HG02970 (cell line): ENCODE results near the gene TMED4.
"Not testable (repeated sequence)": the region's sequence is repeated elsewhere in the genome, so short reads cannot be mapped to it uniquely, and the experiment has no call there.

ENCODE experiments used
- ATAC-seq: cut with Tn5 transposase; IDR thresholded peaks from one replicate; pipeline ENCODE4 v1.9.1; 2021; ENCODE audit warnings: mild to moderate bottlenecking, moderate library complexity, moderate number of reproducible peaks; ENCODE audit not compliant: unreplicated experiment, low FRiP score

Gene TMED4

GRCh38 chr7:44573464-44574286 lies 8.4 kb downstream of the TMED4 start, which contains the start of gene DDX56:
DDX56 (minus strand) TSS chr7:44573908; CDS start chr7:44573895, 13 bp downstream.
- ATAC-seq, result peak; percentile 89

DNA sequence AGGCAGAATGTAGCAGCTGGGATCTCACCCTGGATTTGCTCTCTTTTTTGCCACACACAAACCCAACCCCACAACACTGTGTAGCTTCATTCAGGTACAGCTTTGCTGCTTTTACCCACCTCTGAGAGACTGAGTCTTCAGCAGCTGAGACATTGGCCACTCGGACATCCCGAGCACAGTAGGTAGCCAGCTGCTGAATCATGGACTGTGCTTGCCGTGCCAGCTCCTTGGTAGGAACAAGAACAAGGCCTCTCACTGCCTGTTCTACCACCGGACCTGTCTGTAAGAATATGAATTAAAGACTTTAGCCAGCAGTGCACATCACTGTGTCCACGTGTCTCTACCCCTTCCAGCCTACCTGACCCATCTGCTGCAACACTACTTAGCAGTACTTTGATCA lies 9.3 kb downstream of the TMED4 start:
- no peak for ATAC-seq

GRCh38 chr7:44569959-44570358 lies 12.1 kb downstream of the TMED4 start:
- ATAC-seq, result no peak

DNA sequence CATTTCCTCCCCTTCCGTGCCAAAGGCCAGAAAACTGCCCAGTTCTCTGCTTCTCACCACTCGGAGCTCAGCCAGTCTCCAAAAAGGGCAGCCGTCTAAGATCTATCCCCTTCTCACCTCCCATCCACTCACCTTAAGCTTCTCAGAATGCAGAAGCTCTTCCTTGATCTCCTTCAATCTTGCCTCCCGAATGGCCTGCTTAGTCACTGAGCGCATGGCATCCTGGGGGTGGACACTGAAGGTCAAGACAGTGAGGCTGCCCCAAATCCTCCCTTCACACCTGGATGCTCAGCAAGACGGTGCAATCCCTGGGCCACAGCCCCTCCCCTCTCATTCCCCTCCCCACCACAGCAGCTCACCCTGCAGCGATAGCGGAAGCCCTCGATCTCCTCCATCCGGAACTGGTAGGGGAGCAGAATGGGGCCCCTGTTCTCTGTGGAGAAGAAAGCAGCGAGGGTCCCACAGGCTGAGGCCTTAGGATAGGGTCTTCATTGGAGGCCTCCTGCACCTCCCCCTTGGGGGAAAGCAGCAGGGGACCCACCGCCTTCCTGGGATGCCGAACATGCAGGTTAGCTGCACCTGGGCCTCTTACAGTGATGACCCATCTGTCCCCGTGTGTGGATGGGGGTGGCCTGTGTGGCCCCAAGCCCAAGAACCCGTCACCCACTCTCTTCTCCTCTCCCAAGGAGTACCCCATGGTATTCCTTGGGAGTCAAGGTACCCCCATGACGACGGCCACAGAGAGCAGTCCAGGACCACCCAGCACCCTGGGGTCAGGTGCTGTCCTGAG lies 13.1 kb downstream of the TMED4 start:
- ATAC-seq, result no peak

GRCh38 chr7:44567884-44568283 lies 14.1 kb downstream of the TMED4 start:
- no peak for ATAC-seq

DNA sequence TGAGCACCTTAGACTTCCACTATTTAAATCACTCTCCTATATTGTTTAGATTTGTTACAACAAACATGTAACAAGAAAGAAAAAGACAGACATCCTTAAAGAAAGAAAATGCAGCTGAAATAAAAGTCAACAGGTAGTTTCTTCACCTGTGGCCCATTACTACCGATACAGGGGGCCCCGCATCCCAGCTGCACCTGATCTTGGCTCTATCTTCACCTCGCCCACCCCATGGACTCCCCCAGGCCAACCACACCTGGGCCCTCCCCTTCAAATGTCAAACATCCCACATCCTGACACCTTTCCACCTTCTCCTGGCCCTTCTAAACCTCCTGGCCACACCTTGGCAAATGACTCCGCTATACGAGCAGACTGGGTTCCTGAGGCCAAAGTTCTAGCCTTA lies 15.4 kb downstream of the TMED4 start:
- ATAC-seq, result no peak

DNA sequence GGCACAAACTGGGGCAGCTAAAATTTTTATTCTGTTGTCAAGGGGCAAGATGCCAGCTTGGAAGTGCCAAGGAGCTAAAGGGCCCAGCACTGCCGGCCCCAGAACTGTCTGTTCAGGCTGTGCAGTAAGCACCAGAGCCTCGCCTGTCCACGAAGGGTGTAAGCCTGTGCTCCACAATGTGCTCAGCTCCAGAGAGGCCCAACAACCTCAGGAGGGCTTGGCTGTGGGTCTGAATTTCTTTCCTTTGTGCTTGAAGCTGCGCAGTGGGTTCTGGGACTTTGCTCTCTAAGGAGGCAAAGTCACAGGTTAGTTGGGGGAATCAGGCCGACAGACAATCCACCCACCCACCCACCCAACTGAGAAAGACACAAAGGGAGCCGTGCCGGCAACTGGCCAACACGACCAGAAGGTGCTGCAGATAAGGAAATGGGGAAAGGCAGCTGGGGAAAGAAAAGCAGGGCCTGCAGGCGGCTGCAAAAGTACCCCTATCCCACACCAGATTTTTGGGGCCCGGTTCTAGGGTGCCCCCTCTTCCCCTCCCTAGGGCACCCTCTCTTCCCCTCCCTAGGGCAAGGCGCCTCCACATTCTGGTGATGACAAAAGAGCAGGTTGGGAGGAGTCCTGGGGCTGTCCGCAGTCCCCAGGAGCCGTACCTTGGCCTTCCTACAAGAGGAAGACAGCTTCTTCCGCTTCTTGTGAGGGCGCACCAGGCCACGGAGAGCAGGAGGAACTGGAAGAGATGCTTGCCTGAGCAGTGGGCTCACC lies 16.1 kb downstream of the TMED4 start:
- no peak for ATAC-seq

- ATAC-seq, result no peak
These were observed 16.8 kb downstream of the TMED4 start for GRCh38 chr7:44565097-44565794.

DNA sequence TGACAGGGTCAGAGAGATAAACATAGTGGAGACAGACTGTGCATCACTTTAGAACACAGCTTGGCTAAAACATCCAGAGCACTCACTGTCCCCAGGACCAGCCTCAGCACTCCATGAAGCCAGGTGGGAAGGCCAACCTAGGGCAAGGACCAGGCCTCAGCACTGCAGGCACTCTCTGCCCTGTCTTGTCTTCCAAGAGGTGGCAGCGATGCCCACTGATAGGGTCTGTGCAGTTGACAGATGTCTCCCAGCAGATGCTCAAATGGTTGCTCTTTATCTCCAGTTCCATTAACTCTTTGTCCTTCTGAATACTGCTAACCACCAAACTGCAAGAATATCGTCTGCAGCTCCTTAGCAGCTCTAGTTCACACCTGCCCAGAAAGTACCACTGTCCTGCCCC lies 17.4 kb downstream of the TMED4 start:
- ATAC-seq, result no peak

DNA sequence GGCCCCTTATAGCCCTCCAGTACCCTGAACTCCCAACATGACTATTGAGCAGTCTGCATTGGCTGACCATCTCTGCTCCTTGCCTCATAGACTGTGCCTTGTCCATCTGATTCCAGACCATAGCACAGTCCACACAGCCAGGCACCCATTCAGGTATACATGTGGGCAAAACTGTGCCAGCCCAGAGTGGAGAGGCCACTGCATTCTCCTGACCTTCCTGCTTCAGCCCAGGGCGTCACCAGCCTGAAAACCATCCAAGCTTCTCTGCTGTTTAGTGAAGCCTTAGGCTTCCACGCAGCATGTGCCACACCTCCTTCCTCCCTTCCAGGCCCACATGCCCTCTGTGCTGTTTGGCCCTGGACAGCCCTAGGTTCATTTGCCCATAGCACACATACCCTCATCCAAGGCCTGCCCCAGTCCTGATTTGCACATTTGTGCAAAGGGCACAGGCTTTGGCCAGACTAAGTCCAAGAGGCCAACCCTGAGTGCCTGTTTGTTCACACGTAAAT lies 18.8 kb downstream of the TMED4 start:
- ATAC-seq, result no peak

- not testable (repeated sequence) for ATAC-seq
These were observed 19.4 kb downstream of the TMED4 start for GRCh38 chr7:44562622-44562962.

GRCh38 chr7:44561962-44562621 lies 19.9 kb downstream of the TMED4 start:
- no peak for ATAC-seq

DNA sequence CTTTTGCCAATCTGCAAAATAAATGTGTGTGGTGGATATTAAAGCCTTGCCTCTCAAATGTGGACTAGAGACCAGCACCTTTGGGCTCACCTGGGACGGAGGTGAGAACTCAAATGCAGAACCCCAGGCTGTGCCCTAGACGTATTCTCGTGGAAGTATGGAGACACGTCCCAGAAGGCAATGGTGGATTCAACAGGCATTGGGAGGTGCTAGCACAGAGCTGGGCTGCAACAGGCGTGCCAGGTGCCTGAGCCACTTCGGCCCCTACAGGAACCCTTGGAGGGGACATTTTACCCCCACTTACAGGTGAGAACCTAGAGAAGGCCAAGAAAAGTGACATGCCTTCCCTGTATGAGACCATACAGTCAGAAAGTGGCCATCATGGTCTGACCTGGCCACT lies 20.6 kb downstream of the TMED4 start:
- no peak for ATAC-seq

DNA sequence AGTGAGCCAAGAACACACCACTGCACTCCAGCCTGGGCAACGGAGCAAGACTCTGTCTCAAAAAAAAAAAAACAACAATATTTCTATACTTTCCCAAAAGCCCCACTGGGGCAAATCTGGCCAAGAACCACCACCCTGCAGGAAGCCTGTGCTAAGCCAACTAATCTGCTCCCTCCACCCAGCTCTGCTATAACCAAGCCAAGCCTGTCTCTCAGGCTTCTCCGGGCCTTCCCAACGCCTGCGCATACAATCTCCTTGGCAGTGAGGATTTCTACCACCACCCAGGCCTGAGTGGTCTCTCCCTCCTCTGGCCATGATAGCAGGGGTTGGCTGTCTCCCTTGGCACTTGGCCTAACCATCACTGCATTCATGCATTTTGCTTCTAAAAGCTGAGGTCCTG lies 22.5 kb downstream of the TMED4 start:
- no peak for ATAC-seq

DNA sequence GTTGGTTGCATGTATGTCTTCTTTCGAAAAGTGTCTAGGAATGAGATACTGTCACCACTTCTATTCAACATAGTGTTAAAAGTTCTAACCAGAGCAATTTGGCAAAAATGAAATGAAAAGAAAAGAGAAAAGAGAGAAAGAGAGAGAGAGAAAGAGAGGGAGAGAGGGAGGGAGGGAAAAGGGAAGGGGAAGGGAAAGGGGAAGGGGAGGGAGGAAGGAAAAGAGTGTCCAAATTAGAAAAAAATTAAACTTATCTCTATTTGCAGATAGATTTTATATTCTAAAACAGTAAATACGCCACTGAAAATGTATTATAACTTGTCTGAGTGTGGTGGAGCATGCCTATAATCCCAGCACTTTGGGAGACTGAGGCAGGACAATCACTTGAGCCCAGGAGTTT lies 24.5 kb downstream of the TMED4 start:
- no peak for ATAC-seq

- ATAC-seq, result no peak
These were observed 26.7 kb downstream of the TMED4 start for GRCh38 chr7:44555350-44555749.

DNA sequence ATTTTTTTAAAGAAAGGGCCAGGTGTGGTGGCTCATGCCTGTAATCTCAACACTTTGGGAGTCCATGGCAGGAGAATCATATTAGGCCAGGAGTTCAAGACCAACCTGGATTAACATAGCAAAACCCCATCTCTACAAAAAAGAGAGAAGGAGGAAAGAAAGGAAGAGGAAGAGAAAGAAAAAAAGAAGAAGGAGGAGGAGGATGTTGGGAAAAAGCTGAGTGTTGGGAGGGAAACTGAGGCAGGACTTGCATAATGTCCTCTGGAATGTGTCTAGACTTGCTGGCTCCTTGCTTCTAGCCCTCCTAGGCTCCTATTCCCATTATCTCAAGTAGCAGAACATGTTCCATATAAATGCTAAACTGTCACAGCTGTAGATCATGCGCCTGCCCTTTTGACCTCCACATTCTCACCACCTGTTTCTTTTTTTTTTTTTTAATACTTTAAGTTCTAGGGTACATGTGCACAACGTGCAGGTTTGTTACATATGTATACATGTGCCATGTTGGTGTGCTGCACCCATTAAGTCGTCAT lies 29.5 kb downstream of the TMED4 start:
- ATAC-seq, result not testable (repeated sequence)

GRCh38 chr7:44549457-44549856 lies 32.6 kb downstream of the TMED4 start:
- no peak for ATAC-seq

GRCh38 chr7:44548893-44549292 lies 33.1 kb downstream of the TMED4 start:
- ATAC-seq, result no peak
